ENCODE results near the gene RNF144A. TPM values are rescaled to one million over a fixed set of nuclear protein-coding genes. Genes with fewer than 3 reads are reported as not detected.

RNF144A gene
- total and polyA plus RNA-seq, 11 donors = 3.5 to 27.2 (median 11.9) TPM

GRCh38 chr2:6905668-6906067, 11.5 kb upstream of the RNF144A start:
- ATAC-seq (no peak), DNase-seq (no peak)
- Histone ChIP-seq H3K4me1 (peaks cover 0 to 11% (median 0%) of the 10 kb centered on the region in 12 donors), H3K27ac (no peak overlapping the region), H3K27me3 (no peaks in the 10 kb centered on the region), H3K9me3 (peaks cover 0 to 16% (median 0%) of the 10 kb centered on the region in 12 donors), H3K36me3 (no peaks in the 10 kb centered on the region), H3K4me3 (no peak overlapping the region)
- WGBS, 4 donors = 98 to 100% (median 99%) methylated on average over 1 of the region's 1 CpG
- intact Hi-C loops (cut with DNase I) = no loop called here
- TF ChIP-seq CTCF (IDR thresholded peaks at IDR 0.05) (no peak), POLR2A (IDR thresholded peaks at IDR 0.05) (no peak)

- Histone ChIP-seq H3K36me3 (no peaks in the 10 kb centered on the region), H3K4me3 (no peak overlapping the region), H3K27ac (no peak overlapping the region), H3K4me1 (peaks cover 0 to 15% (median 0%) of the 10 kb centered on the region in 12 donors), H3K9me3 (peaks cover 0 to 16% (median 0%) of the 10 kb centered on the region in 12 donors), H3K27me3 (no peaks in the 10 kb centered on the region)
- intact Hi-C loops (cut with DNase I) = no loop called here
- TF ChIP-seq POLR2A (IDR thresholded peaks at IDR 0.05) (no peak), CTCF (IDR thresholded peaks at IDR 0.05) (no peak)
- 91 to 100% (median 93%) methylated on average over 1 of the region's 1 CpG for WGBS, 4 donors
- ATAC-seq (no peak), DNase-seq (no peak)
Measured at GRCh38 chr2:6906165-6906741, 11.0 kb upstream of the RNF144A start.

- H3K4me1 ChIP-seq = peaks cover 0 to 15% (median 0%) of the 10 kb centered on the region in 12 donors
- no peak overlapping the region for H3K27ac ChIP-seq
- H3K4me3 ChIP-seq = no peak overlapping the region
- DNase-seq = no peak
- no peak for ATAC-seq
- TF ChIP-seq POLR2A (IDR thresholded peaks at IDR 0.05) (no peak), CTCF (IDR thresholded peaks at IDR 0.05) (no peak)
- H3K36me3 ChIP-seq = no peaks in the 10 kb centered on the region
- intact Hi-C loops (cut with DNase I) = no loop called here
- no peaks in the 10 kb centered on the region for H3K27me3 ChIP-seq
- no peaks in the 10 kb centered on the region for H3K9me3 ChIP-seq
- WGBS, 4 donors = 89 to 93% (median 91%) methylated on average over 2 of the region's 2 CpGs
Measured at GRCh38 chr2:6908291-6908690, 8.9 kb upstream of the RNF144A start.

GRCh38 chr2:6909431-6910385, 7.5 kb upstream of the RNF144A start:
- H3K9me3 ChIP-seq = no peaks in the 10 kb centered on the region
- H3K27ac ChIP-seq = no peak overlapping the region
- H3K4me1 ChIP-seq = peaks cover 0 to 15% (median 0%) of the 10 kb centered on the region in 12 donors
- intact Hi-C loops (cut with DNase I) = loop anchor here in 1 of 10 donors (10.0 kb wide), 1 partner anchor 55 kb away; no protein-coding TSS in a partner anchor
- ATAC-seq = no peak
- 78 to 80% (median 79%) methylated on average over 8 of the region's 8 CpGs for WGBS, 4 donors
- no peak for DNase-seq
- H3K27me3 ChIP-seq = no peaks in the 10 kb centered on the region
- no peaks in the 10 kb centered on the region for H3K36me3 ChIP-seq
- no peak overlapping the region for H3K4me3 ChIP-seq
- TF ChIP-seq POLR2A (IDR thresholded peaks at IDR 0.05) (no peak), CTCF (IDR thresholded peaks at IDR 0.05) (no peak)
